ENCODE results near the gene ACO2.

DNA sequence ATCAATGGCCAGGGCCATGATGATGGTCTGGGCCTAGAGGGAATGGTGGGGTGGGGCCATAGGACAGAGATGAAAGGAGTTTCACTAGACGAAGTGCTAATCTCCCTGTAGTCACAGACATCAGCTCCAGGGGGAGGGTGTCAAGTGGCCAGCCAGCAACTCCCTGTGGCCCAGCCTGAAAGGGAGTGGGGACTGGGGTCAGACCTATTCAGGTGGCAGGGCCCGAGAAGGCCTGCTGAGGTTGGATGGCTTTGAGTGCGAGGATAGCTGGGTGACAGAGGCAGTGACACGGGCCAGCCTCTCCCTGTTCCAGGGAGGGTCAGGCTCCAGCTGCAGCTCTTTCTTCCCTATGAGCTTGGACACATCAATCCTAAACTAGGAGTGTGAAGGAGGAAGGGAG lies 33.4 kb upstream of the ACO2 start:
- TF ChIP-seq, protein P1, sequence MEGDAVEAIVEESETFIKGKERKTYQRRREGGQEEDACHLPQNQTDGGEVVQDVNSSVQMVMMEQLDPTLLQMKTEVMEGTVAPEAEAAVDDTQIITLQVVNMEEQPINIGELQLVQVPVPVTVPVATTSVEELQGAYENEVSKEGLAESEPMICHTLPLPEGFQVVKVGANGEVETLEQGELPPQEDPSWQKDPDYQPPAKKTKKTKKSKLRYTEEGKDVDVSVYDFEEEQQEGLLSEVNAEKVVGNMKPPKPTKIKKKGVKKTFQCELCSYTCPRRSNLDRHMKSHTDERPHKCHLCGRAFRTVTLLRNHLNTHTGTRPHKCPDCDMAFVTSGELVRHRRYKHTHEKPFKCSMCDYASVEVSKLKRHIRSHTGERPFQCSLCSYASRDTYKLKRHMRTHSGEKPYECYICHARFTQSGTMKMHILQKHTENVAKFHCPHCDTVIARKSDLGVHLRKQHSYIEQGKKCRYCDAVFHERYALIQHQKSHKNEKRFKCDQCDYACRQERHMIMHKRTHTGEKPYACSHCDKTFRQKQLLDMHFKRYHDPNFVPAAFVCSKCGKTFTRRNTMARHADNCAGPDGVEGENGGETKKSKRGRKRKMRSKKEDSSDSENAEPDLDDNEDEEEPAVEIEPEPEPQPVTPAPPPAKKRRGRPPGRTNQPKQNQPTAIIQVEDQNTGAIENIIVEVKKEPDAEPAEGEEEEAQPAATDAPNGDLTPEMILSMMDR (IDR thresholded peaks at IDR 0.05), result no peak
- TF ChIP-seq POLR2A (IDR thresholded peaks at IDR 0.05), result no peak
